Osteocyte (in vitro differentiated cells): Measurements from ENCODE around the gene KXD1. TPM values are rescaled to one million over a fixed set of nuclear protein-coding genes. Genes with fewer than 3 reads are reported as not detected.

ENCODE experiments used
- DNase-seq: peaks from one replicate; pipeline ENCODE4 v3.0.0; 2021; ENCODE audit warnings: mixed read lengths; ENCODE audit not compliant: unreplicated experiment; ENCODE audit errors: extremely low spot score
- H3K27ac Mint-ChIP-seq: one replicate; pipeline ENCODE4 v1.8.0; 2021; ENCODE audit warnings: mild to moderate bottlenecking, mixed read lengths; ENCODE audit not compliant: unreplicated experiment
- H3K27me3 Mint-ChIP-seq: one replicate; pipeline ENCODE4 v1.8.0; 2021; ENCODE audit warnings: mixed read lengths; ENCODE audit not compliant: unreplicated experiment
- H3K36me3 Mint-ChIP-seq: one replicate; pipeline ENCODE4 v1.8.0; 2021; ENCODE audit warnings: mixed read lengths; ENCODE audit not compliant: unreplicated experiment
- H3K4me1 Mint-ChIP-seq: one replicate; pipeline ENCODE4 v1.8.0; 2021; ENCODE audit warnings: mixed read lengths; ENCODE audit not compliant: unreplicated experiment
- H3K4me3 Mint-ChIP-seq: one replicate; pipeline ENCODE4 v1.8.0; 2021; ENCODE audit warnings: mild to moderate bottlenecking, moderate library complexity, mixed read lengths; ENCODE audit not compliant: unreplicated experiment
- H3K9me3 Mint-ChIP-seq: one replicate; pipeline ENCODE4 v1.8.0; 2021; ENCODE audit warnings: mixed read lengths; ENCODE audit not compliant: unreplicated experiment
- CTCF ChIP-seq: fragments of 200-600 bp; sonication (generic); IDR thresholded peaks from 2 replicates; pipeline ENCODE4 v1.5.0; 2021; ENCODE audit warnings: antibody characterized with exemption, mild to moderate bottlenecking, moderate library complexity
- long read RNA-seq: library from polyadenylated mRNA; unstranded; transcript quantifications from one replicate; pipeline ENCODE4 v2.0.0, GENCODE V29; 2021
- total RNA-seq: library from RNA; stranded (reverse); gene quantifications from 2 replicates; pipeline ENCODE4 v1.2.1, GENCODE V29; 2021

The KXD1 gene
- total RNA-seq = 66.5 and 70.6 TPM in 2 replicates
- long read RNA-seq, transcript KXD1-201 (5 exons, 1,426 nt) = major isoform, 33 of 46 reads
- long read RNA-seq, partial matches to known transcripts = 1 of 46 reads
- long read RNA-seq, other reads (novel, unspliced or antisense) = 5 of 46 reads

- H3K27ac Mint-ChIP-seq = peak within 1 kb of the TSS; percentile 92
- H3K36me3 Mint-ChIP-seq = peaks cover 6% of the 10 kb centered on the region
- no peak for TF ChIP-seq CTCF
Measured at GRCh38 chr19:18557411-18558201, at the start of gene KXD1. TSS of gene KXD1 (plus strand) at chr19:18557870. CDS start at chr19:18562057, 4,187 bp downstream.

GRCh38 chr19:18508585-18508984 lies 49.1 kb upstream of the KXD1 start:
- Mint-ChIP-seq H3K27me3 (no peaks in the 10 kb centered on the region), H3K27ac (no peak overlapping the region), H3K4me3 (no peak overlapping the region), H3K9me3 (no peaks in the 10 kb centered on the region), H3K36me3 (no peaks in the 10 kb centered on the region), H3K4me1 (peaks cover 43% of the 10 kb centered on the region)
- no peak for TF ChIP-seq CTCF
- DNase-seq = no peak

More at GRCh38 chr19:18557411-18558201, at the start of gene KXD1:
- Mint-ChIP-seq H3K9me3 (no peaks in the 10 kb centered on the region), H3K27me3 (no peaks in the 10 kb centered on the region), H3K4me3 (peak within 1 kb of the TSS; percentile 92), H3K4me1 (peaks cover 11% of the 10 kb centered on the region)
- peak; percentile 98 for DNase-seq

- Mint-ChIP-seq H3K9me3 (no peaks in the 10 kb centered on the region), H3K4me3 (no peak overlapping the region), H3K4me1 (peaks cover 44% of the 10 kb centered on the region), H3K36me3 (no peaks in the 10 kb centered on the region), H3K27me3 (no peaks in the 10 kb centered on the region), H3K27ac (no peak overlapping the region)
- no peak for TF ChIP-seq CTCF
- no peak for DNase-seq
Measured at GRCh38 chr19:18510216-18510615, 47.5 kb upstream of the KXD1 start.

- Mint-ChIP-seq H3K27me3 (no peaks in the 10 kb centered on the region), H3K4me1 (peaks cover 34% of the 10 kb centered on the region), H3K4me3 (no peak overlapping the region), H3K36me3 (no peaks in the 10 kb centered on the region), H3K9me3 (no peaks in the 10 kb centered on the region), H3K27ac (peak overlapping the region; percentile 89)
- DNase-seq = no peak
- TF ChIP-seq CTCF = no peak
Measured at GRCh38 chr19:18513868-18514267, 43.8 kb upstream of the KXD1 start.
